HG02938 (cell line): ENCODE results near the gene ADNP2.

Source experiments
- ATAC-seq: cut with Tn5 transposase; IDR thresholded peaks from one replicate; pipeline ENCODE4 v1.9.1; 2021; ENCODE audit warnings: mild to moderate bottlenecking, moderate library complexity; ENCODE audit not compliant: unreplicated experiment

Gene ADNP2

GRCh38 chr18:80188643-80189530 is 79.8 kb downstream of the ADNP2 start:
- ATAC-seq: no peak

GRCh38 chr18:80189531-80189865 is 80.4 kb downstream of the ADNP2 start:
- ATAC-seq: no peak
